GM23338 (cell line): Measurements from ENCODE around the gene ASTN1.

Experiments
- CREB1 ChIP-seq: fragments of 250-450 bp; sonication (Bioruptor Pico); IDR thresholded peaks from 2 replicates; pipeline ENCODE4 v1.5.0; 2020; ENCODE audit warnings: low read depth, mild to moderate bottlenecking, moderate library complexity
- EZH2 ChIP-seq: fragments of 200-600 bp; sonication (generic); IDR thresholded peaks from one replicate; pipeline ENCODE4 v1.8.0; 2017; ENCODE audit warnings: antibody characterized with exemption, mild to moderate bottlenecking, low read depth; ENCODE audit not compliant: unreplicated experiment
- EZH2phosphoT487 ChIP-seq: fragments of 200-600 bp; sonication (generic); IDR thresholded peaks from one replicate; pipeline ENCODE4 v1.8.1; 2018; ENCODE audit warnings: antibody characterized with exemption; ENCODE audit not compliant: unreplicated experiment
- POLR2AphosphoS5 ChIP-seq: IDR thresholded peaks from 2 replicates; pipeline ENCODE4 v1.6.1; 2016; ENCODE audit warnings: antibody characterized with exemption, low read depth
- TF ChIP-seq, protein P1 (sequence below), 2 experiments: fragments of 200-600 bp in 1 of 2; sonication (generic) in 1 of 2; conservative IDR thresholded peaks; 2 replicates each; pipeline versions ENCODE4 v1.5.1 to v1.6.1; 2016 to 2017; ENCODE audit warnings: antibody characterized with exemption in 2 of 2, low read depth in 2 of 2, mild to moderate bottlenecking in 2 of 2, moderate library complexity in 1 of 2
- TF ChIP-seq, protein P2 (sequence below): IDR thresholded peaks from one replicate; pipeline ENCODE4 v1.6.1; 2018; ENCODE audit warnings: antibody characterized with exemption; ENCODE audit not compliant: unreplicated experiment

DNA sequence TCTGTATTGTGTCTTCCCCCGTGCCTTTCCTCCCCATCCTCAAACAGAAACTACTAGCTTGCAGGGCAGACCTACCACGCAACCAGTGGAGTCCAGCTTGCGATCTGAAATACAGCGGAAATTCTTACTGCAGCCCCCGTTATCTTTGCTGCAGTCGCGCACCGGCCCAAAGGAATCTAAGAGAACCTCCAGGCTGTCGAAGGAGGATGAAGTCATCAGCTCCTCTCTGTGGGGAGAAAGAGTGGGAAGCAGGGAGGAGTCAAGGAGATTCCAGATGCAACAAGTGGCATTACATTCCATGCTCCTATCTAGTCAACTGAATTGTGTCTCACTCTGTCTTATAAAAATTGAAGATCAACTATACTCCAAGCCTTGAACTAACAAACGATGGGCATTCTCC lies 206.9 kb downstream of the ASTN1 start:
- no peak for TF ChIP-seq EZH2phosphoT487
- TF ChIP-seq, protein P1, sequence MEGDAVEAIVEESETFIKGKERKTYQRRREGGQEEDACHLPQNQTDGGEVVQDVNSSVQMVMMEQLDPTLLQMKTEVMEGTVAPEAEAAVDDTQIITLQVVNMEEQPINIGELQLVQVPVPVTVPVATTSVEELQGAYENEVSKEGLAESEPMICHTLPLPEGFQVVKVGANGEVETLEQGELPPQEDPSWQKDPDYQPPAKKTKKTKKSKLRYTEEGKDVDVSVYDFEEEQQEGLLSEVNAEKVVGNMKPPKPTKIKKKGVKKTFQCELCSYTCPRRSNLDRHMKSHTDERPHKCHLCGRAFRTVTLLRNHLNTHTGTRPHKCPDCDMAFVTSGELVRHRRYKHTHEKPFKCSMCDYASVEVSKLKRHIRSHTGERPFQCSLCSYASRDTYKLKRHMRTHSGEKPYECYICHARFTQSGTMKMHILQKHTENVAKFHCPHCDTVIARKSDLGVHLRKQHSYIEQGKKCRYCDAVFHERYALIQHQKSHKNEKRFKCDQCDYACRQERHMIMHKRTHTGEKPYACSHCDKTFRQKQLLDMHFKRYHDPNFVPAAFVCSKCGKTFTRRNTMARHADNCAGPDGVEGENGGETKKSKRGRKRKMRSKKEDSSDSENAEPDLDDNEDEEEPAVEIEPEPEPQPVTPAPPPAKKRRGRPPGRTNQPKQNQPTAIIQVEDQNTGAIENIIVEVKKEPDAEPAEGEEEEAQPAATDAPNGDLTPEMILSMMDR (conservative IDR thresholded peaks at IDR 0.05; ENCODE audit: low read depth in 2 of 2) = no peak
- TF ChIP-seq CREB1 (CRISPR knock-in tag) = no peak
- TF ChIP-seq, protein P2, sequence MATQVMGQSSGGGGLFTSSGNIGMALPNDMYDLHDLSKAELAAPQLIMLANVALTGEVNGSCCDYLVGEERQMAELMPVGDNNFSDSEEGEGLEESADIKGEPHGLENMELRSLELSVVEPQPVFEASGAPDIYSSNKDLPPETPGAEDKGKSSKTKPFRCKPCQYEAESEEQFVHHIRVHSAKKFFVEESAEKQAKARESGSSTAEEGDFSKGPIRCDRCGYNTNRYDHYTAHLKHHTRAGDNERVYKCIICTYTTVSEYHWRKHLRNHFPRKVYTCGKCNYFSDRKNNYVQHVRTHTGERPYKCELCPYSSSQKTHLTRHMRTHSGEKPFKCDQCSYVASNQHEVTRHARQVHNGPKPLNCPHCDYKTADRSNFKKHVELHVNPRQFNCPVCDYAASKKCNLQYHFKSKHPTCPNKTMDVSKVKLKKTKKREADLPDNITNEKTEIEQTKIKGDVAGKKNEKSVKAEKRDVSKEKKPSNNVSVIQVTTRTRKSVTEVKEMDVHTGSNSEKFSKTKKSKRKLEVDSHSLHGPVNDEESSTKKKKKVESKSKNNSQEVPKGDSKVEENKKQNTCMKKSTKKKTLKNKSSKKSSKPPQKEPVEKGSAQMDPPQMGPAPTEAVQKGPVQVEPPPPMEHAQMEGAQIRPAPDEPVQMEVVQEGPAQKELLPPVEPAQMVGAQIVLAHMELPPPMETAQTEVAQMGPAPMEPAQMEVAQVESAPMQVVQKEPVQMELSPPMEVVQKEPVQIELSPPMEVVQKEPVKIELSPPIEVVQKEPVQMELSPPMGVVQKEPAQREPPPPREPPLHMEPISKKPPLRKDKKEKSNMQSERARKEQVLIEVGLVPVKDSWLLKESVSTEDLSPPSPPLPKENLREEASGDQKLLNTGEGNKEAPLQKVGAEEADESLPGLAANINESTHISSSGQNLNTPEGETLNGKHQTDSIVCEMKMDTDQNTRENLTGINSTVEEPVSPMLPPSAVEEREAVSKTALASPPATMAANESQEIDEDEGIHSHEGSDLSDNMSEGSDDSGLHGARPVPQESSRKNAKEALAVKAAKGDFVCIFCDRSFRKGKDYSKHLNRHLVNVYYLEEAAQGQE = no peak
- no peak for TF ChIP-seq EZH2
- no peak for TF ChIP-seq POLR2AphosphoS5
